GM21737 (cell line): ENCODE measurements around the gene BFSP2.
"Not testable (repeated sequence)": the region's sequence is repeated elsewhere in the genome, so short reads cannot be mapped to it uniquely, and the experiment has no call there.

ENCODE experiments used
- ATAC-seq: cut with Tn5 transposase; IDR thresholded peaks from one replicate; pipeline ENCODE4 v1.9.1; 2021; ENCODE audit warnings: mild to moderate bottlenecking, moderate library complexity; ENCODE audit not compliant: unreplicated experiment

The BFSP2 gene

GRCh38 chr3:133475245-133476010 is 75.6 kb downstream of the BFSP2 start:
- peak; percentile 66 for ATAC-seq

- ATAC-seq = no peak
These were observed 77.1 kb downstream of the BFSP2 start for GRCh38 chr3:133476971-133477375.

GRCh38 chr3:133477487-133477886 is 77.6 kb downstream of the BFSP2 start:
- ATAC-seq = peak; percentile 25

GRCh38 chr3:133478624-133479023 is 78.8 kb downstream of the BFSP2 start:
- ATAC-seq = no peak

GRCh38 chr3:133479401-133479800 is 79.5 kb downstream of the BFSP2 start:
- no peak for ATAC-seq

GRCh38 chr3:133479895-133480669 is 80.2 kb downstream of the BFSP2 start:
- peak; percentile 56 for ATAC-seq

- not testable (repeated sequence) for ATAC-seq
These were observed 82.6 kb downstream of the BFSP2 start for GRCh38 chr3:133482474-133482873.

GRCh38 chr3:133486658-133487057 is 86.8 kb downstream of the BFSP2 start:
- ATAC-seq = no peak

- no peak for ATAC-seq
These were observed 87.3 kb downstream of the BFSP2 start for GRCh38 chr3:133487204-133487603.

- no peak for ATAC-seq
These were observed 88.2 kb downstream of the BFSP2 start for GRCh38 chr3:133487920-133488540.

GRCh38 chr3:133488785-133489367 is 89.0 kb downstream of the BFSP2 start:
- ATAC-seq = no peak

- no peak for ATAC-seq
These were observed 89.7 kb downstream of the BFSP2 start for GRCh38 chr3:133489466-133490085.

- peak; percentile 77 for ATAC-seq
These were observed 90.9 kb downstream of the BFSP2 start for GRCh38 chr3:133490468-133491351.

GRCh38 chr3:133491481-133492059 is 91.7 kb downstream of the BFSP2 start:
- ATAC-seq = peak; percentile 26

- no peak for ATAC-seq
These were observed 92.4 kb downstream of the BFSP2 start for GRCh38 chr3:133492159-133492741.

GRCh38 chr3:133494469-133494868 is 94.6 kb downstream of the BFSP2 start:
- ATAC-seq = no peak

- not testable (repeated sequence) for ATAC-seq
These were observed 102.7 kb downstream of the BFSP2 start for GRCh38 chr3:133502542-133502941.

- ATAC-seq = no peak
These were observed 103.6 kb downstream of the BFSP2 start for GRCh38 chr3:133503409-133503808.

GRCh38 chr3:133504736-133505135 is 104.9 kb downstream of the BFSP2 start:
- no peak for ATAC-seq
